A549 (cell line): ENCODE data around the gene ZNF234. TPM values are rescaled to one million over a fixed set of nuclear protein-coding genes. Genes with fewer than 3 reads are reported as not detected.
"Not testable (repeated sequence)": the region's sequence is repeated elsewhere in the genome, so short reads cannot be mapped to it uniquely, and the experiment has no call there.

Source experiments
- ATAC-seq, 2 experiments: fragments of 200-7000 bp in 1 of 2; fragments of >200 bp in 1 of 2; cut with Nextera tagmentation in 1 of 2; cut with Tn5 transposase in 1 of 2; 3 replicates each; pipeline versions ENCODE4 v1.8.0 to v1.9.1; 2018 to 2020; ENCODE audit warnings: mild to moderate bottlenecking in 1 of 2, moderate library complexity in 1 of 2
- CTCF ChIA-PET: fragments of 300-600 bp; sonication (Branson Sonifier 250); formaldehyde crosslinking; extraction: SDS; loops from one replicate; lab custom pipeline; 2021; ENCODE audit warnings: antibody characterized with exemption, inconsistent platforms; lab: Yijun Ruan, JAX
- POLR2A ChIA-PET: fragments of 350-600 bp; formaldehyde crosslinking; extraction: SDS; loops from one replicate; lab custom pipeline; 2021; ENCODE audit warnings: antibody characterized with exemption, inconsistent platforms; lab: Yijun Ruan, JAX
- DNase-seq, 2 experiments: peaks; one replicate each; pipeline versions ENCODE4 v3.0.0 to v3.0.0-alpha.2; 2011 to 2016; ENCODE audit warnings: low read depth in 1 of 2, low spot score in 1 of 2
- FAIRE-seq: peaks from 2 replicates; lab custom pipeline; 2011; peaks lifted over from hg19 to GRCh38; lab: Jason Lieb, UNC
- H3K27ac ChIP-seq, 2 experiments: fragments of >200 bp; sonication (Bioruptor Twin); formaldehyde crosslinking; 3 replicates each; pipeline ENCODE4 v1.5.1; 2016 to 2017
- H3K4me1 ChIP-seq: fragments of >200 bp; sonication (Bioruptor Twin); formaldehyde crosslinking; 3 replicates; pipeline ENCODE4 v1.6.1; 2016
- H3K4me2 ChIP-seq: fragments of >200 bp; sonication (Bioruptor Twin); formaldehyde crosslinking; 3 replicates; pipeline ENCODE4 v1.6.1; 2016
- H3K4me3 ChIP-seq: fragments of >200 bp; sonication (Bioruptor Twin); formaldehyde crosslinking; 3 replicates; pipeline ENCODE4 v1.5.1; 2016
- H3K9me3 ChIP-seq: fragments of >200 bp; sonication (Bioruptor Twin); formaldehyde crosslinking; 3 replicates; pipeline ENCODE4 v1.6.1; 2016
- CBX8 ChIP-seq: fragments of 200-600 bp; sonication (generic); IDR thresholded peaks from 2 replicates; pipeline ENCODE4 v1.6.1; 2016
- EP300 ChIP-seq, 2 experiments: fragments of >200 bp; sonication (Bioruptor Twin); formaldehyde crosslinking; IDR thresholded peaks; 2 replicates in 1 of 2; 3 replicates in 1 of 2; pipeline ENCODE4 v1.6.1; 2016 to 2017
- ESRRA ChIP-seq: fragments of 150-350 bp; IDR thresholded peaks from 2 replicates; pipeline ENCODE4 v1.6.1; 2014; ENCODE audit warnings: mild to moderate bottlenecking, low read length, borderline replicate concordance
- FOXS1 ChIP-seq: fragments of 250-450 bp; sonication (Bioruptor Pico); IDR thresholded peaks from 2 replicates; pipeline ENCODE4 v1.5.0; 2020; ENCODE audit warnings: mild to moderate bottlenecking, moderate library complexity
- HEYL ChIP-seq: fragments of 250-450 bp; sonication (Bioruptor Pico); IDR thresholded peaks from 2 replicates; pipeline ENCODE4 v1.8.0; 2021; ENCODE audit warnings: mild to moderate bottlenecking, moderate library complexity
- JUNB ChIP-seq: fragments of >200 bp; sonication (Bioruptor Twin); formaldehyde crosslinking; IDR thresholded peaks from 2 replicates; pipeline ENCODE4 v1.6.1; 2016
- MAFK ChIP-seq: fragments of 450-650 bp; IDR thresholded peaks from 2 replicates; pipeline ENCODE4 v1.6.1; 2014; ENCODE audit not compliant: partially characterized antibody
- PBX3 ChIP-seq: IDR thresholded peaks from 2 replicates; pipeline ENCODE4 v1.6.1; 2012
- PHF8 ChIP-seq: fragments of 200-600 bp; sonication (generic); IDR thresholded peaks from 2 replicates; pipeline ENCODE4 v1.6.1; 2016; ENCODE audit warnings: low read depth, mild to moderate bottlenecking, antibody characterized with exemption, moderate library complexity, borderline replicate concordance
- USF2 ChIP-seq: fragments of 450-650 bp; IDR thresholded peaks from 2 replicates; pipeline ENCODE4 v1.6.1; 2014; ENCODE audit warnings: antibody characterized with exemption
- WGBS: methylation state at CpG from one replicate; pipeline ENCODE4 v1.1.6; 2017; ENCODE audit errors: missing lambda C conversion rate; 5-methylcytosine and 5-hydroxymethylcytosine counted together
- polyA plus RNA-seq, 4 experiments: library from polyadenylated mRNA; depleted of rRNA in 3 of 4; stranded (reverse); fragments of >200 nt; fragmentation: RNase III in 1 of 4; extraction: RNeasy Plus Mini Kit Qiagen cat#74134 plus additional on column Dnase treatment in 1 of 4; gene quantifications; 2 replicates in 3 of 4; 3 replicates in 1 of 4; pipeline ENCODE4 v1.2.3, GENCODE V29; 2011 to 2017
- TF ChIP-seq, protein P1 (sequence below): fragments of 200-600 bp; sonication (generic); IDR thresholded peaks from 2 replicates; pipeline ENCODE4 v1.6.1; 2016; ENCODE audit warnings: antibody characterized with exemption, mild to moderate bottlenecking, moderate library complexity
- TF ChIP-seq, protein P2 (sequence below): IDR thresholded peaks from 2 replicates; pipeline ENCODE4 v1.6.1; 2012
- TF ChIP-seq, protein P3 (sequence below): fragments of 250-450 bp; sonication (Bioruptor Pico); IDR thresholded peaks from 2 replicates; pipeline ENCODE4 v1.5.0; 2021; ENCODE audit warnings: mild to moderate bottlenecking, moderate library complexity, borderline replicate concordance
- TF ChIP-seq, protein P4 (sequence below): fragments of 250-450 bp; sonication (Bioruptor Pico); IDR thresholded peaks from 2 replicates; pipeline ENCODE4 v1.5.0; 2020; ENCODE audit warnings: low read depth, mild to moderate bottlenecking, moderate library complexity

Gene ZNF234
- polyA plus RNA-seq, 2 of the 4 experiments (the other 2 are of a cell fraction), result 4.7 to 6.2 TPM

DNA sequence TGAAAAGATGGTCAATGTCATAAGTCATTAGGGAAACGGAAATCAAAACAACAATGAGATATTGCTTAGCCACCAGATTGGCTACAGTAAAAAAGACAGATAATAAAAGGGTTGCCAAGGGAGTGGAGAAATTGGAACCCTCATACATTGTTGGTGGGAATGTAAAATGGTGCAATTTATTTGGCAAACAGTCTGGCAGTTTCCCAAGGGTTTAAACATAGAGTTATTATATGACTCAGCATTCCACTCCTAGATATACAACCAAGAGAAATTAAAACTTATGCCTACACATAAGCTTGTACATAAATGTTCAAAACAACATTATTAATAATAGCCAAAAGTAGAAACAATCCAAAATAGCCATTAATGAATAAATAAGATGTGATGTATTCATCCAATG lies 61.1 kb downstream of the ZNF234 start:
- Histone ChIP-seq H3K27ac (no peak overlapping the region), H3K4me3 (no peak overlapping the region), H3K4me1 (no peaks in the 10 kb centered on the region), H3K9me3 (peaks cover 45% of the 10 kb centered on the region), H3K4me2 (no peak overlapping the region)
- DNase-seq (no peak), ATAC-seq (no peak), FAIRE-seq (peak; percentile 77)
- ChIA-PET POLR2A (no interaction called here), CTCF (no interaction called here)
- WGBS, result 75% methylated on average over 1 of the region's 1 CpG
- no peak for TF ChIP-seq EP300 (IDR thresholded peaks at IDR 0.05)
- TF ChIP-seq PBX3, result no peak
- TF ChIP-seq MAFK, result peak; percentile 47
- TF ChIP-seq, protein P1, sequence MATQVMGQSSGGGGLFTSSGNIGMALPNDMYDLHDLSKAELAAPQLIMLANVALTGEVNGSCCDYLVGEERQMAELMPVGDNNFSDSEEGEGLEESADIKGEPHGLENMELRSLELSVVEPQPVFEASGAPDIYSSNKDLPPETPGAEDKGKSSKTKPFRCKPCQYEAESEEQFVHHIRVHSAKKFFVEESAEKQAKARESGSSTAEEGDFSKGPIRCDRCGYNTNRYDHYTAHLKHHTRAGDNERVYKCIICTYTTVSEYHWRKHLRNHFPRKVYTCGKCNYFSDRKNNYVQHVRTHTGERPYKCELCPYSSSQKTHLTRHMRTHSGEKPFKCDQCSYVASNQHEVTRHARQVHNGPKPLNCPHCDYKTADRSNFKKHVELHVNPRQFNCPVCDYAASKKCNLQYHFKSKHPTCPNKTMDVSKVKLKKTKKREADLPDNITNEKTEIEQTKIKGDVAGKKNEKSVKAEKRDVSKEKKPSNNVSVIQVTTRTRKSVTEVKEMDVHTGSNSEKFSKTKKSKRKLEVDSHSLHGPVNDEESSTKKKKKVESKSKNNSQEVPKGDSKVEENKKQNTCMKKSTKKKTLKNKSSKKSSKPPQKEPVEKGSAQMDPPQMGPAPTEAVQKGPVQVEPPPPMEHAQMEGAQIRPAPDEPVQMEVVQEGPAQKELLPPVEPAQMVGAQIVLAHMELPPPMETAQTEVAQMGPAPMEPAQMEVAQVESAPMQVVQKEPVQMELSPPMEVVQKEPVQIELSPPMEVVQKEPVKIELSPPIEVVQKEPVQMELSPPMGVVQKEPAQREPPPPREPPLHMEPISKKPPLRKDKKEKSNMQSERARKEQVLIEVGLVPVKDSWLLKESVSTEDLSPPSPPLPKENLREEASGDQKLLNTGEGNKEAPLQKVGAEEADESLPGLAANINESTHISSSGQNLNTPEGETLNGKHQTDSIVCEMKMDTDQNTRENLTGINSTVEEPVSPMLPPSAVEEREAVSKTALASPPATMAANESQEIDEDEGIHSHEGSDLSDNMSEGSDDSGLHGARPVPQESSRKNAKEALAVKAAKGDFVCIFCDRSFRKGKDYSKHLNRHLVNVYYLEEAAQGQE, result no peak
- TF ChIP-seq, protein P2, sequence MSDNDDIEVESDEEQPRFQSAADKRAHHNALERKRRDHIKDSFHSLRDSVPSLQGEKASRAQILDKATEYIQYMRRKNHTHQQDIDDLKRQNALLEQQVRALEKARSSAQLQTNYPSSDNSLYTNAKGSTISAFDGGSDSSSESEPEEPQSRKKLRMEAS, result no peak

- ChIA-PET POLR2A (no interaction called here), CTCF (interaction anchor here (0.6 kb wide), 1 partner anchor 281 kb away, joined by 3 read pairs; no protein-coding TSS in a partner anchor)
- FAIRE-seq (no peak), ATAC-seq (no peak), DNase-seq (no peak)
- Histone ChIP-seq H3K4me3 (no peak overlapping the region), H3K27ac (no peak overlapping the region), H3K4me2 (no peak overlapping the region), H3K4me1 (no peaks in the 10 kb centered on the region), H3K9me3 (peaks cover 46% of the 10 kb centered on the region)
- TF ChIP-seq FOXS1 (CRISPR knock-in tag), result no peak
- no peak for TF ChIP-seq CBX8
- TF ChIP-seq ESRRA, result no peak
- TF ChIP-seq, protein P3, sequence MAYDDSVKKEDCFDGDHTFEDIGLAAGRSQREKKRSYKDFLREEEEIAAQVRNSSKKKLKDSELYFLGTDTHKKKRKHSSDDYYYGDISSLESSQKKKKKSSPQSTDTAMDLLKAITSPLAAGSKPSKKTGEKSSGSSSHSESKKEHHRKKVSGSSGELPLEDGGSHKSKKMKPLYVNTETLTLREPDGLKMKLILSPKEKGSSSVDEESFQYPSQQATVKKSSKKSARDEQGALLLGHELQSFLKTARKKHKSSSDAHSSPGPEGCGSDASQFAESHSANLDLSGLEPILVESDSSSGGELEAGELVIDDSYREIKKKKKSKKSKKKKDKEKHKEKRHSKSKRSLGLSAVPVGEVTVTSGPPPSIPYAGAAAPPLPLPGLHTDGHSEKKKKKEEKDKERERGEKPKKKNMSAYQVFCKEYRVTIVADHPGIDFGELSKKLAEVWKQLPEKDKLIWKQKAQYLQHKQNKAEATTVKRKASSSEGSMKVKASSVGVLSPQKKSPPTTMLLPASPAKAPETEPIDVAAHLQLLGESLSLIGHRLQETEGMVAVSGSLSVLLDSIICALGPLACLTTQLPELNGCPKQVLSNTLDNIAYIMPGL, result no peak
- no peak for TF ChIP-seq USF2
- TF ChIP-seq PBX3, result no peak
- TF ChIP-seq, protein P4, sequence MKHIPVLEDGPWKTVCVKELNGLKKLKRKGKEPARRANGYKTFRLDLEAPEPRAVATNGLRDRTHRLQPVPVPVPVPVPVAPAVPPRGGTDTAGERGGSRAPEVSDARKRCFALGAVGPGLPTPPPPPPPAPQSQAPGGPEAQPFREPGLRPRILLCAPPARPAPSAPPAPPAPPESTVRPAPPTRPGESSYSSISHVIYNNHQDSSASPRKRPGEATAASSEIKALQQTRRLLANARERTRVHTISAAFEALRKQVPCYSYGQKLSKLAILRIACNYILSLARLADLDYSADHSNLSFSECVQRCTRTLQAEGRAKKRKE (CRISPR knock-in tag), result no peak
- TF ChIP-seq HEYL (CRISPR knock-in tag), result no peak
- no peak for TF ChIP-seq PHF8
- no peak for TF ChIP-seq JUNB
- WGBS, result 69% methylated on average over 2 of the region's 2 CpGs
These were observed 61.6 kb downstream of the ZNF234 start for GRCh38 chr19:44202974-44203373.

DNA sequence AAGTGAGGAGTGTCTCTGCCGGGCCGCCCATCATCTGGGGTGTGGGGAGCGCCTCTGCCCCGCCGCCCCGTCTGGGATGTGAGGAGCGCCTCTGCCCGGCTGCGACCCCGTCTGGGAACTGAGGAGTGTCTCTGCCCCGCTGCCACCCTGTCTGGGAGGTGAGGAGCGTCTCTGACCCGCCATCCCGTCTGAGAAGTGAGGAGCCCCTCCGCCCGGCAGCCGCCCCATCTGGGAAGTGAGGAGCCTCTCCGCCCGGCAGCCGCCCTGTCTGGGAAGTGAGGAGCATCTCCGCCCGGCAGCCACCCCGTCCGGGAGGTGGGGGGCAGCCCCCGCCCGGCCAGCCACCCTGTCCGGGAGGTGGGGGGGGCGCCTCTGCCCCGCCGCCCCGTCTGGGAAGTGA lies 62.5 kb downstream of the ZNF234 start:
- DNase-seq, H3K4me1 ChIP-seq, FAIRE-seq, H3K27ac ChIP-seq, H3K4me2 ChIP-seq, H3K4me3 ChIP-seq, CTCF ChIA-PET, ATAC-seq, POLR2A ChIA-PET: not testable (repeated sequence)
- WGBS, result 83% methylated on average over 13 of the region's 31 CpGs
- H3K9me3 ChIP-seq, result peaks cover 52% of the 10 kb centered on the region
